HG03571 (cell line): ENCODE measurements around the gene PLEKHM3.
"Not testable (repeated sequence)": the region's sequence is repeated elsewhere in the genome, so short reads cannot be mapped to it uniquely, and the experiment has no call there.

Source experiments
- ATAC-seq: cut with Tn5 transposase; IDR thresholded peaks from one replicate; pipeline ENCODE4 v1.9.1; 2021; ENCODE audit not compliant: unreplicated experiment

PLEKHM3 gene

DNA sequence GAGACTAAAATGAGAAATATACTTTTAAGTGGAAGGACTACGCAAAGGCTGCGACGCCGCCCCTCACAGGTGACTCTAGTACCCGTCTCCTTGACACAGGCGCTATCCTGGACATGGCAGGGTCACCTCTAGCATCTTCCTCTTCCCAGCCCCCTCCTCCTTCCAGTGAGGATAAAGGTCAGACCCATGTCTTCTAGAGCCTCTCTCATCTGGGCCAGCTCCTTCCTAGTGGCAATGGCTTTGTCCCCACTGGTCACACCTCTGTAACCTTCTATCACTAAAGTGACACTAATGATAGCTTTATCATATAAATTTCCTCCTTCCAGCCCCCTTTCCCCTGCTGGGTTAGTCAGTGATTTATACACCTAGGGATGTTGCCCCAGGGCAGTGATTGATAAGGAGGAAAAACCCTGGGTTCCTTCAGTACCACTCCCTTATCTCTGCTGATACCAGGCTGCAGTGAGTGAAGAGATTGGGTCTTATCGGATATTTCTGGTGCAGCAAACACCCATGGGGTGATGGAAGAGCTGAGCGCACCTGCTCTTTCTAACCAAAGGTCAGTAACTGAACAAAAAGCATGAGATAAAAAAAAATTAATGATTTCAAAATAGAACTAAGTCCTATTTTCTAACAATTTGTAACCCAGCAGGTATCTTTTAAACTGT, 193.6 kb downstream of the PLEKHM3 start:
- no peak for ATAC-seq

- no peak for ATAC-seq
Measured at GRCh38 chr2:207830778-207831438, 194.4 kb downstream of the PLEKHM3 start.

DNA sequence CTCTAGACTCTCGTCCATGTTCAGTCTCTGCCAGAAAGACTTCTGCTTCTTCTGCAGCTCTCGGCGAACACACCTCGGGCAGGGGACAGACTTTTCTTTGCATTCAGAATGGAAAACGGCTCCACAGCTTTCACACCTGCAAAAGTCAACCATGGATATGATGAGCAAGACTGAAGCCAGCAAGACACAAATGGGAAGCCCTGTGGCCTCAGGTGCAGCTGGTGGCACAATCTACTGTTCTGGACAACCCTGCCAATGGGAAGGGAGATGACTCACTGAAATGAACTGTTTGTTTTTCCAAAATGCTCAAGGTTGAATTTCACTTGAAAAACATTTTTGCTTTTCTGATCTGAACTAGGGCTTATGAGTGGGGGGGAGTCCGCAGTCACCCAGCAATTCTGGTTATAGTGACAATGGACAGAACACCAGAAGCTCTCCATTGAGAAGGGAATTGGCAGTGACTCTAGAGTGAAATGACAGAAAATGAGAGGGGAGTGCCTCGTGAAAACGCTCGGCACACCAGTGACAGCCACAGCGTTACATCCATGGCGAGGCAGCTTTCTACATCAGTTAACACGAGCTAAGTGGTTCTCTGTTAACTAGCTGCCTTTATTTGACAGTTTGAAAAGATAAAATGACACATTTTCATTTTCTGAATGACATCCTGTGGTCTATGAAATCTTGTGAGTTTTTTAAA, 196.8 kb downstream of the PLEKHM3 start:
- no peak for ATAC-seq

GRCh38 chr2:207825978-207826377, 199.3 kb downstream of the PLEKHM3 start:
- ATAC-seq, result no peak

- ATAC-seq, result no peak
Measured at GRCh38 chr2:207825045-207825954, 200.0 kb downstream of the PLEKHM3 start.

GRCh38 chr2:207823865-207824264, 201.5 kb downstream of the PLEKHM3 start:
- ATAC-seq, result no peak

DNA sequence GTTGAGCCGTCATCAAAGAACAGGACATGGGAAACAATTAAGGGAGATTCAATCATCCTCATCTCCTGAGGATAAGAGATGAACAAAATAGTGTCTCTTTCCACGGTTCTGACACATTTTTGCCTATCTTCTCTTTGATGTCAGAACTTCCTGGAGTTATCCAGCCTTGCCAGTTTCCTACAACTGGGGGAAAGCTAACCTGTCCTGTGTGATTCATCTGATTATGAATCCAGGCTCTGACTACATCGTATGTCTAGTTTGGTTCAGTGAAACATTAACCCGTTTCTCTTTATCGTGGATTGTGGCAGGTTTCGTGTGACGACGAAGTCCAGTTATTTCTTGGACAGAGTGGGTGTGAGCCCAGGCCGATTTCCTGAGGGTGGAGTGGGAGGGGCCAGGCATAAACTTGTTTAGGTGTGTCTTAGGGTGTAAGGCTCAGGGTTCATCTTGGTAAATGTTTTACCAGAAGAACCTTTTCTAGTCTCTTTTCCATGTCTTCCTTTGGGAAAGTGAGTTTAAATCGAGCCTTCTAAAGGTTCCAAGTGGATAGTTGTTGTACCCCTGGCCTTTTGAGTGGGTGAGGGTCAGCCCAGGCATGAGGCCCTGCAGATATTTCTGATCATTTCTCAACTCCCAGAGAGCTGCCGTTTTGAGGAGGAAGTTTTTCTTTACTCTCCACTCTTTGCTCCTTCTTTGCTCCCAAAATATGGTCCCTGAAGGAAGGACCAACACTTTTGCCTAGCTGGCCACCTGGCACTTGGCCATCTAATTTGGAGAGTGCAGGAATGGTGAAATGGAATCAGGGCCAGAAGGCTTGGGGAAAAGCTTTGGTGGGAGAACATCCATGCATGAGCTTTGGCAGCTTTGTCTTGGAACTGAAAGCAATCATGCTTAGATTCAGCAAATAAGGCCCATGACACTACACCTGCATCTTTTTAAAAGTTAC, 205.2 kb downstream of the PLEKHM3 start:
- ATAC-seq, result no peak

DNA sequence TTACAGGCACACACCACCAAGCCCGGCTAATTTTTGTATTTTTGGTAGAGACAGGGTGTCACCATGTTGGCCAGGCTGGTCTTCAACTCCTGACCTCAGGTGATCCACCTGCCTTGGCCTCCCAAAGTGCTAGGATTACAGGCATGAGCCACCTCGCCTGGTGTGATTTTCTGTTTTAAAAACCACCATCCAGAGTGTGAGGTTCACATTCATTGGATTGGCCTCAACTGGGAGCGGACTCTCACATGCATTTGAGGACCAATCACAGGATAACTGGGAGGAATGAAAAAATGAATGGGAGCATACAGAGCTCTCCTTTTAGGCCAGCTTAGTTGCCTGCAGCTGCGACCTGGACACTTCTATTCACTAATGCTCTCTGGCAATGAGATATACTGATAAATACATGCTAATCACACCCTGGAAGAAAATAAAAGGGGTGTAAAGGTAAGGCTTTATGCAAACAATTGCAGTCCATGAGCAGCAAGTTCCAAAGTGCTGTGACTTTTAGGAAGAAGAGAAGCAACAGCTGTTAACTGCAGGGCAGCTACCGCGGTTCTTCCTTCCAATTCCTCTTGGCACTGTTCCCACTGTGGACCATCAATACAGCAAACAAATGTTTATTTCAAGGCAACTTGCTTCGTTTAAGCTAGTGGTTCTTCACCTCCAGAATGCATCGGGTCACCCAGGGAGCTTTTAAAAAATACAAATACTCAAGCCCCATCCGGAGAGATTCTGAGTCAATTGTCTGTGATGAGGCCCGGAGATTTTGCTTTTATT, 206.1 kb downstream of the PLEKHM3 start:
- ATAC-seq, result no peak

- no peak for ATAC-seq
Measured at GRCh38 chr2:207816546-207816945, 208.8 kb downstream of the PLEKHM3 start.

DNA sequence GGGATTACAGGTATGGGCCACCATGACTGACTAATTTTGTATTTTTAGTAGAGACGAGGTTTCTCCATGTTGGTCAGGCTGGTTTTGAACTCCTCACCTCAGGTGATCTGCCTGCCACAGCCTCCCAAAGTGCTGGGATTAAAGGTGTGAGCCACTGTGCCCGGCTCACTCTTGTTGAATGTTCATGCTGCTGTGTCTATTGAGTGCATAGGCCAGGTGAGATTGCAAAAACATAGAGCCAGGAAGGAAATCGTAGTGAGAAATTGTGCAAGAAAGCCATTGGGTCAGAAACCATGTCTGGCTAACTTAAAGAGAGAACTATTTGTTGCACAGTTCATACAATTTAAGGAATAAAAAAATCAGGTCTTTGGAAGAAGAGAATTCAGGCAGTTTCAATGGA, 210.1 kb downstream of the PLEKHM3 start:
- no peak for ATAC-seq

GRCh38 chr2:207813942-207814341, 211.4 kb downstream of the PLEKHM3 start:
- ATAC-seq, result no peak

GRCh38 chr2:207813221-207813916, 212.0 kb downstream of the PLEKHM3 start:
- no peak for ATAC-seq

DNA sequence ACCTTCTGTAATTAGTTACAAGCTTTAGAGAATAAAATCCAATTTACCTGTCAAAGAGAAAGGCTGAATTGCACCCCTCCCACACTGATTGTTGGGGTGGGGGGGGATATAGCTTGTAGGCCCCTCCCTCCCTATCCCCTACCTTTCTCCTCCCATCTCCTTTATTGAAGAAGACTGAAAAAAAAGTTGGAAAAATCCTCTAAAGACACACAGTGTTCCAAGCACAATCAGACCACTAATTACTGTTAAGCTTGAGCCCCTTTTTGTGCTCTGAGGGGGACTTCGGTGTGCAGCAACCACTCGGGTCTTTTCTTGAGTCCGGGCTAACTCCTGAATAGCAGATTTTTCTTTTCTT, 212.6 kb downstream of the PLEKHM3 start:
- ATAC-seq, result no peak

GRCh38 chr2:207812058-207812725, 213.1 kb downstream of the PLEKHM3 start:
- no peak for ATAC-seq

DNA sequence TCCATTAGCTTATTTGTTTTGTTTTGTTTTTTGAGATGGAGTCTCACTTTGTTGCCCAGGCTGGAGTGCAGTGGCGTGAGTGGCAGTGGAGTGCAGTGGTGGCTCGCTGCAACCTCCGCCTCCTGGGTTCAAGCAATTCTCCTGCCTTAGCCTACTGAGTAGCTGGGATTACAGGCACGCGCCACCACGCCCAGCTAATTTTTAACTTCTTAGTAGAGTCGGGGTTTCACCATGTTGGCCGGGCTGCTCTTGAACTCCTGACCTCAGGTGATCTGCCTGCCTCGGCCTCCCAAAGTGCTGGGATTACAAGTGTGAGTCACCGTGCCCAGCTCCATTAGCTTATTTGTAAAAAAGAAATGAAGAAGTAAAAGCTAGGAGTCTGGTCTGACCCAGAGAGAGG, 213.7 kb downstream of the PLEKHM3 start:
- not testable (repeated sequence) for ATAC-seq

DNA sequence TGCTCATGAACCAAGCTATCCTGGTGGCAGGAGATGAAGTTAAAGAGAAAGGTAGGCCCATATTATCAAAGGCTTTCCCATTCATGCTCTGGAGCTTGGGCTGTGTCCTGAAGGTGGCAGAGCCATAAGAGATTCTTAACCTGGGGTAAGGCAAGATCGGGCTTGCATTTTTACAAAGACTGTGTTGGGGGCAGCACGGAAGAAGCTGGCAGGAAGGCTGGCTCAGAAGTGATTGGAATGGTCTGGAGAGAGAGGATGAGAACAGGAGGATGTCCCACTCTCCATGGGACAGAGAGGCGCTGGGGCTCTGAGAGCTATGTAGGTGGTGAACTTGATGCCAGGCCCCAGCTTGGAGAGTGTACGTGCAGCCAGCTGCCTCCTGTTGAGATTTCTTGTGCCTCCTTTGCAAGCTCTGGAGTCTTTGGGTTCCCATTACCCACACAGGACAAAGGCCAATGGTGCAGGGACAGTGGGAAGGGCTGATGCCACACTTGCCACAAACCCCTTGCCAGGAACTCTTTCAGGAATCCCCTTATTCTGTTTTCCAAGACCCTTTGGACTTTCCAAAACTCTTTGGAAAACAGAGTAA, 215.0 kb downstream of the PLEKHM3 start:
- ATAC-seq, result no peak

DNA sequence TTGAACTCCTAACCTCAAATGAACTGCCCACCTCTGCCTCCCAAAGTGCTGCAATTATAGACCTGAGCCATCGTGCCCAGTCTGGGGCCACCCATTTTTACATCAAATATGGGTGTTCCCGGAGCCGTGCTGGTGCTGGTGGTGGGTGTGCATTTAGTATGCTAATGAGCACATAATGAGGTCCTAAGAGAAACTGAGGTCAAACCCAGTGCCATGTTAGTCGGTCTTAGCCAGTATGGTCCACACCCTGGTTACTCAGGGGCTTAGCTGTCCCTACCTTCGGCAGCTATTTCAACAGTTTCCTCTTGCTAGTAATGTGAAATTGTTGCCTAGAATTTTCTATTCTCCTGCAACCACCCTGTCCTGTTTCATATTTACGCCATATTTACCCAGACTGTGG, 217.2 kb downstream of the PLEKHM3 start:
- no peak for ATAC-seq

DNA sequence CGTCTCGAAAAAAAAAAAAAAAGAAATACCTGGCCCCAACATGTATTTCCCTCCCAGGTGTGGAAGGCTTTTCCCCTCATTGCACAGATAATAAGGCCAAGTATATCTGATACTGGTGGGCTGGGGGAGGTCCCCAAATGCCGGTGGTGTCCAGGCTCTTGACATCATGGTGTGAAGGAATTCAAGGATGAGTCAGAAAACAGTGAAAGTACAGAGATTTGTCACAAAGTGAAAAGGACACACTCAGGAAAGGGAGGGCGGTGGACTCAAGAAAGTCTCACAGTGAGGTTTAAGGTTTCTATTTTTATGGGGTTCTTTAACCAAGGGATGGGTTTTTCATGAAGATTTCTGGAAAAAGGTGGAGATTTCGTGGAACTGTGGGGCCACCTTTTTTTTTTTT, 217.8 kb downstream of the PLEKHM3 start:
- peak; percentile 46 for ATAC-seq
